ENCODE results near the gene SCGB1A1.

SCGB1A1 gene

DNA sequence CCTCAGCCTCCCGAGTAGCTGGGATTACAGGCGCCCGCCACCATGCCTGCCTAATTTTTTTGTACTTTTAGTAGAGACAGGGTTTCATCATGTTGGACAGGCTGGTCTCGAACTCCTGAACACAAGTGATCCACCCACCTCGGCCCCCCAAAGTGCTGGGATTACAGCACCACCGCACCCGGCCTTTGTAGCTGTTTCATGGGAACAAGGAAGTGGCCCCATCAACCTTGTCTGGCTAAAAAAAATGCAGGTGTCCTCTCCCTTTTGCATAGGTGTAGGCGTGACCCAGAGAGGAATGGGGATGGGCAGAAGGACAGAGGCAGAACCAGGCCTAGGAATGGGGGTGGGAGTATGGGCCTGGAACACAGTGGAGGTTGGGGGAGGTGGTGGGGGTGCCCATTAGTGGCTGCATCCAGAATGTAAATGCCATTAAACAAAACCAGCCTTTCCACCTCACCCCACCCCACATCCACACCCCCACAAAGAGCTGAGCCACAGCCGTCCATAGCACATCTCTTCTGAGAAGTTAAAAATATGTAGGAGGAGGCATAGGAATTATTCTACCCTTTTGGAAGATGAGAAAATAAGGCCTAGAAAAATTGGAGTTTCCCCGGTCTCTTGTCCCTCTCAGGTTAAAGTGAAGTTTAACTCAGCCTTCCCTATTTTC, 22.8 kb upstream of the SCGB1A1 start:
- H3K4me1 ChIP-seq (ENCODE audit: control extremely low read depth in 1 of 4, control insufficient read depth in 4 of 4, insufficient read depth in 4 of 4, low read length in 3 of 4), result peaks cover 0 to 84% (median 27%) of the 10 kb centered on the region in 4 experiments
- no peaks in the 10 kb centered on the region for H3K27me3 ChIP-seq (replicated peaks in 2 of 5; ENCODE audit: control insufficient read depth in 4 of 5, insufficient read depth in 5 of 5, low read length in 4 of 5)
- no peaks in the 10 kb centered on the region for H3K9me3 ChIP-seq (ENCODE audit: control extremely low read depth in 1 of 5, control insufficient read depth in 4 of 5, insufficient read depth in 2 of 5, low read depth in 1 of 5, low read length in 4 of 5)
- no peak overlapping the region for H3K4me3 ChIP-seq (ENCODE audit: control insufficient read depth in 1 of 7, extremely low read depth in 1 of 7, insufficient read depth in 4 of 7, low read depth in 2 of 7, low read length in 6 of 7)
- no peak for DNase-seq
- H3K27ac ChIP-seq (ENCODE audit: insufficient read depth in 1 of 2, low read depth in 1 of 2, low read length in 2 of 2, poor library complexity in 1 of 2, severe bottlenecking in 2 of 2), result peak overlapping the region in 1 of 2 experiments; percentile 54
- ChIA-PET POLR2A (interaction anchor here (0.6 to 1.4 kb wide), 3 partner anchors 45 to 332 kb away, joined by 3 to 4 read pairs (median 3); no protein-coding TSS in a partner anchor), CTCF (interaction anchor here (0.7 to 6.3 kb wide), 20 partner anchors 10 to 233 kb away, joined by 3 to 73 read pairs (median 5); partner anchors contain the start of genes SCGB1A1 and TUT1)
- no peaks in the 10 kb centered on the region for H3K36me3 ChIP-seq (ENCODE audit: control insufficient read depth in 4 of 4, insufficient read depth in 4 of 4, low read length in 3 of 4)
- WGBS (ENCODE audit: insufficient coverage), result 98% methylated on average over 8 of the region's 10 CpGs

DNA sequence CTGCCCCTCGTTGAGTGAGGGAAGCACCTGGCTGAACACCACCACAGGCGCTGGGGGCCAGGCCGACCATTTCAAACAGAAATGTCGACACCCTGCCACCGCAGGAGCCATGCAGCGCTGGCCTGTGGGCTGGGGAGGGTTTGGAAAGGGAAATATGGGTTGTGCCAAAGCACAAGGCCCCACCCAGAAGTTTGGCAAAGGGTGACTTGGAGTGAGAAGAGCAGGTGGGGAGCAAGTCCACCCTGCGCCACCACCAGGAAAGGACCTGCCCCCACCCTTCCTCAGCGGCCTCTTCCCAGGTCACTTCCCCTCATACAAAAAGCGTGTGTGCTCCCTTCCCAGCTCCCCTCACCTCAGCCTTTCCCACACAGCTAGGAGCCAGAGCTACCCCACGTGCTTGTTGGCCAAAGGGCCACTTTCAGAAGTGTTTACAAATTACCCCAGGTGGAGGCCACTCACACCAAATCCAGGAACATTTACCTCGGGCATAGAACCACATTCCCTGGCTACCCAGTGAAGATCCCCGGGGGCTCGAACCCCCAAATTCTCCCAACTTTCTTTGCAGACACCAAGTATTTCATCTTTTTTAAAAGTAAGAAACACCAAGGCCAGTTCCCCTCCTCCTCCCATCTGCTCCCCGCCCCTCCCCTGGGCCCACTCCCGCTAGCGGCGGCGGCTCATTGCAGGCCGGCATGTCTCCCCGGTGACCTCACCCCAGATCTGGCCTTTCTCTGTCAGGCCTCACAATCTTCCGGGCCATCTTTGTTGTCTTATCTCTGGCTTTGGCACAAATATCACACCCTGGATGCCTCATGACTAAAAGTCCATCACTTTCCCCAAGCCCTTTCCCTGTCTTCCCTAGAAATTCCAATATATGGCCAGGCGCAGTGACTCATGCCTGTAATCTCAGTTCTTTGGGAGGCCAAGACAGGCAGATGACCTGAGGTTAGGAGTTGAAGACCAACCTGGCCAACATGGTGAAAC, 20.5 kb upstream of the SCGB1A1 start:
- DNase-seq, result peak; percentile 52 to 93 (median 84)
- Histone ChIP-seq H3K36me3 (ENCODE audit: control insufficient read depth in 4 of 4, insufficient read depth in 4 of 4, low read length in 3 of 4) (no peaks in the 10 kb centered on the region), H3K27me3 (replicated peaks in 2 of 5; ENCODE audit: control insufficient read depth in 4 of 5, insufficient read depth in 5 of 5, low read length in 4 of 5) (no peaks in the 10 kb centered on the region), H3K27ac (ENCODE audit: insufficient read depth in 1 of 2, low read depth in 1 of 2, low read length in 2 of 2, poor library complexity in 1 of 2, severe bottlenecking in 2 of 2) (peak overlapping the region in 1 of 2 experiments; percentile 14), H3K4me1 (ENCODE audit: control extremely low read depth in 1 of 4, control insufficient read depth in 4 of 4, insufficient read depth in 4 of 4, low read length in 3 of 4) (peaks cover 0 to 82% (median 37%) of the 10 kb centered on the region in 4 experiments), H3K9me3 (ENCODE audit: control extremely low read depth in 1 of 5, control insufficient read depth in 4 of 5, insufficient read depth in 2 of 5, low read depth in 1 of 5, low read length in 4 of 5) (no peaks in the 10 kb centered on the region), H3K4me3 (ENCODE audit: control insufficient read depth in 1 of 7, extremely low read depth in 1 of 7, insufficient read depth in 4 of 7, low read depth in 2 of 7, low read length in 6 of 7) (peak overlapping the region in 2 of 7 experiments; percentile 1 to 17)
- POLR2A ChIA-PET, result interaction anchor here (0.6 kb wide), 1 partner anchor 21 kb away, joined by 3 read pairs; no protein-coding TSS in a partner anchor
- CTCF ChIA-PET, result interaction anchor here (1.0 to 2.1 kb wide), 4 partner anchors 8 to 162 kb away, joined by 4 to 7 read pairs (median 6); no protein-coding TSS in a partner anchor
- 48% methylated on average over 20 of the region's 22 CpGs for WGBS (ENCODE audit: insufficient coverage)

DNA sequence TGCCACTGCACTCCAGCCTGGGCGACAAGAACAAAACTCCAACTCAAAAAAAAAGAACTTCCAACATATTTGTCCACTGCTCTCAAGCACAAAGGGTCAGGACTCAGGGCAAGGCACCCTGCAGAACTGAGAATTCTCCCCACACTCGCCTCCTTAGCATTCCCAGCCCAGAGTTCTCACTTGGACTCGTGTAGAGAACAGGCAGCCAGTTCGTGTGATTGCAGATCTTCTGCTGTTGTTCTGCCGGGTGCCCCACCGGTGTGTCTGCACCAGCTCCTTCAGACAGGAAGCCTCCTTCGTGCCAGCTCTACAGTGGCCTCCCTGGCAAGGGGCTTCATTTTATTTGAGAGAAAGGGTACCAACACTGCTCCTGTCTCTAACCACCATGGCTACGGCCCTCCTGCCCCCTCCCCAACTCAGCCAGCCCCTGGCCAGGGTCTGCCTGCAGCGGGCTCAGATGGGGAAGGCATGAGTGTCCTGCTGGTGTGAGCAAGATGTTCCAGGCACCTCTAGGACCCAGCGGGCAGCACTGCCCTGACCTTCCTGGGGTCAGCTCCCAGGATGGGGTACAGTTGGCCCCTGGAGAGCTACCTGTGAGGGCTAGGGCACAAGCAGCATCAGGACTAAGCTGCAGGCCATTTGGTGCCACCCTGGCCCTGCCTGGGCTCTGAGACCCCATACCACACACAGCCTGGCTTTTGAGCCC, 19.5 kb upstream of the SCGB1A1 start:
- H3K36me3 ChIP-seq (ENCODE audit: control insufficient read depth in 4 of 4, insufficient read depth in 4 of 4, low read length in 3 of 4), result no peaks in the 10 kb centered on the region
- ChIA-PET CTCF (interaction anchor here (0.8 to 2.1 kb wide), 7 partner anchors 9 to 161 kb away, joined by 3 to 9 read pairs (median 5); no protein-coding TSS in a partner anchor), POLR2A (no interaction called here)
- H3K27ac ChIP-seq (ENCODE audit: insufficient read depth in 1 of 2, low read depth in 1 of 2, low read length in 2 of 2, poor library complexity in 1 of 2, severe bottlenecking in 2 of 2), result no peak overlapping the region
- H3K27me3 ChIP-seq (replicated peaks in 2 of 5; ENCODE audit: control insufficient read depth in 4 of 5, insufficient read depth in 5 of 5, low read length in 4 of 5), result no peaks in the 10 kb centered on the region
- WGBS (ENCODE audit: insufficient coverage), result 54% methylated on average over 9 of the region's 10 CpGs
- H3K9me3 ChIP-seq (ENCODE audit: control extremely low read depth in 1 of 5, control insufficient read depth in 4 of 5, insufficient read depth in 2 of 5, low read depth in 1 of 5, low read length in 4 of 5), result no peaks in the 10 kb centered on the region
- DNase-seq, result peak in 2 of 3 donors; percentile 13 to 36
- H3K4me1 ChIP-seq (ENCODE audit: control extremely low read depth in 1 of 4, control insufficient read depth in 4 of 4, insufficient read depth in 4 of 4, low read length in 3 of 4), result peaks cover 0 to 76% (median 37%) of the 10 kb centered on the region in 4 experiments
- peak overlapping the region in 1 of 7 experiments; percentile 1 for H3K4me3 ChIP-seq (ENCODE audit: control insufficient read depth in 1 of 7, extremely low read depth in 1 of 7, insufficient read depth in 4 of 7, low read depth in 2 of 7, low read length in 6 of 7)

DNA sequence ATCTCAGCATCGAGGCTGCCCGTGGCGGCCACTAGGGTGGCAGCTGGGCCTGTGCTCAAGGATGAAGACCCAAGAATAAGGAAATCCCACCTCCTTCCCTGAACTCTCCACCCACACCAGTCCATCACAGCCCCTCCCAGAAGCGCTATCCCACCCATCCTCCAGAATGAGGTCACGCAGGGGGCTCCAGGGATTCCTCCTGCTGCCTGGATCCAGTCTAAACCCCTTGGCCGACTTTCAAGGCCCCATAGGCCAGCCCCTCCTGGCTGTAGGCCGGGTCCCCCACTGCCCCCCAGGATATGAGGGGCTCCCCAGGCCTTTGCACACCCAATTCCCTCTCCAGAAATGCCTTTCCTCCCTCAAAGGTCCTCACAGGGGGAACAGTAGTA, 19.0 kb upstream of the SCGB1A1 start:
- Histone ChIP-seq H3K36me3 (ENCODE audit: control insufficient read depth in 4 of 4, insufficient read depth in 4 of 4, low read length in 3 of 4) (no peaks in the 10 kb centered on the region), H3K27me3 (replicated peaks in 2 of 5; ENCODE audit: control insufficient read depth in 4 of 5, insufficient read depth in 5 of 5, low read length in 4 of 5) (no peaks in the 10 kb centered on the region), H3K27ac (ENCODE audit: insufficient read depth in 1 of 2, low read depth in 1 of 2, low read length in 2 of 2, poor library complexity in 1 of 2, severe bottlenecking in 2 of 2) (no peak overlapping the region), H3K9me3 (ENCODE audit: control extremely low read depth in 1 of 5, control insufficient read depth in 4 of 5, insufficient read depth in 2 of 5, low read depth in 1 of 5, low read length in 4 of 5) (no peaks in the 10 kb centered on the region), H3K4me1 (ENCODE audit: control extremely low read depth in 1 of 4, control insufficient read depth in 4 of 4, insufficient read depth in 4 of 4, low read length in 3 of 4) (peaks cover 0 to 72% (median 37%) of the 10 kb centered on the region in 4 experiments), H3K4me3 (ENCODE audit: control insufficient read depth in 1 of 7, extremely low read depth in 1 of 7, insufficient read depth in 4 of 7, low read depth in 2 of 7, low read length in 6 of 7) (no peak overlapping the region)
- ChIA-PET CTCF (interaction anchor here (0.8 to 2.1 kb wide), 7 partner anchors 10 to 160 kb away, joined by 3 to 9 read pairs (median 5); no protein-coding TSS in a partner anchor), POLR2A (no interaction called here)
- WGBS (ENCODE audit: insufficient coverage), result 70% methylated on average over 5 of the region's 7 CpGs
- DNase-seq, result no peak

DNA sequence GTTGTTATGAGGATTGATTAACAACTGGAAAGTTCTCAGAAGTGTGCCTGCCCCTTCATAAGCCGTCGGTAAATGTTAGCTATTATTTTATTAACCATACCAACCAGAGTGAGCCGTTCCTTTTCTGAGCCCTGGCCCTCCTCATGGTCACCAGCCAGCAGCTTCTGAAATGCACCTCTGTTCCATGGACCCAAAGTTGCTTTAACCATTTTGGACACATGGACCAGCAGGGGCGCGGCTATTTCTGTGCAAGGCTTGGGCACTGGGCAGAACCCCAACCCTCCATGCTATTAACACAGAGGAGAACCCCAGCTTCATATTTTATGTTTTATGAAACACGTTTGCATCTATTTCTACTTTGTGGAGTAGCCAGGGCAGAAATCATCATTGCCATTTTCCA, 18.6 kb upstream of the SCGB1A1 start:
- ChIA-PET CTCF (interaction anchor here (0.6 to 2.1 kb wide), 8 partner anchors 9 to 160 kb away, joined by 3 to 9 read pairs (median 5); no protein-coding TSS in a partner anchor), POLR2A (interaction anchor here (0.6 kb wide), 1 partner anchor 22 kb away, joined by 3 read pairs; no protein-coding TSS in a partner anchor)
- DNase-seq, result no peak
- Histone ChIP-seq H3K4me3 (ENCODE audit: control insufficient read depth in 1 of 7, extremely low read depth in 1 of 7, insufficient read depth in 4 of 7, low read depth in 2 of 7, low read length in 6 of 7) (no peak overlapping the region), H3K4me1 (ENCODE audit: control extremely low read depth in 1 of 4, control insufficient read depth in 4 of 4, insufficient read depth in 4 of 4, low read length in 3 of 4) (peaks cover 0 to 68% (median 35%) of the 10 kb centered on the region in 4 experiments), H3K27ac (ENCODE audit: insufficient read depth in 1 of 2, low read depth in 1 of 2, low read length in 2 of 2, poor library complexity in 1 of 2, severe bottlenecking in 2 of 2) (no peak overlapping the region), H3K27me3 (replicated peaks in 2 of 5; ENCODE audit: control insufficient read depth in 4 of 5, insufficient read depth in 5 of 5, low read length in 4 of 5) (no peaks in the 10 kb centered on the region), H3K36me3 (ENCODE audit: control insufficient read depth in 4 of 4, insufficient read depth in 4 of 4, low read length in 3 of 4) (no peaks in the 10 kb centered on the region), H3K9me3 (ENCODE audit: control extremely low read depth in 1 of 5, control insufficient read depth in 4 of 5, insufficient read depth in 2 of 5, low read depth in 1 of 5, low read length in 4 of 5) (no peaks in the 10 kb centered on the region)
- WGBS (ENCODE audit: insufficient coverage), result 95% methylated on average over 6 of the region's 6 CpGs

DNA sequence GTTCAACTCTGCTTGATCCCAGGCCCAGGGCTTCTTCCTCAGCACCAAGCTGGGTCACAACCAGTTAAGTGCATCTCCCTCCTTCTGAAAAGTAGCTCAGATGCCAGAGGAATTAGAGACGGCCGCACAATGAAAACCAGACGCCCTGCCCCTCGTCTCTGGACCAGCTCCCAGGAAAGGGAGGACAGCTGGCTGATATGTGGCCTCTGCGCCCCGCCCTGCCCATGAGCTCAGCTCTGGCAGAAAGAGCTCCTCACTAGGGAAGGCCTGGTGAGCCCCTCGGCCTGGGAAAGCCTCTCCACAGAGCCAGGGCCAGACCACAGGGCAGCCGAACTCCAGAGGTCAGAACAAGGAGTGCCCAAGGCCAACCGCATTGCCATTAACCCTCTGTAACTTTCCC, 18.1 kb upstream of the SCGB1A1 start:
- no peak overlapping the region for H3K27ac ChIP-seq (ENCODE audit: insufficient read depth in 1 of 2, low read depth in 1 of 2, low read length in 2 of 2, poor library complexity in 1 of 2, severe bottlenecking in 2 of 2)
- no peaks in the 10 kb centered on the region for H3K36me3 ChIP-seq (ENCODE audit: control insufficient read depth in 4 of 4, insufficient read depth in 4 of 4, low read length in 3 of 4)
- H3K27me3 ChIP-seq (replicated peaks in 2 of 5; ENCODE audit: control insufficient read depth in 4 of 5, insufficient read depth in 5 of 5, low read length in 4 of 5), result no peaks in the 10 kb centered on the region
- WGBS (ENCODE audit: insufficient coverage), result 97% methylated on average over 9 of the region's 9 CpGs
- no peaks in the 10 kb centered on the region for H3K9me3 ChIP-seq (ENCODE audit: control extremely low read depth in 1 of 5, control insufficient read depth in 4 of 5, insufficient read depth in 2 of 5, low read depth in 1 of 5, low read length in 4 of 5)
- CTCF ChIA-PET, result interaction anchor here (0.6 to 2.1 kb wide), 5 partner anchors 21 to 160 kb away, joined by 3 to 9 read pairs (median 5); no protein-coding TSS in a partner anchor
- no peak for DNase-seq
- POLR2A ChIA-PET, result interaction anchor here (0.6 kb wide), 1 partner anchor 21 kb away, joined by 3 read pairs; no protein-coding TSS in a partner anchor
- H3K4me3 ChIP-seq (ENCODE audit: control insufficient read depth in 1 of 7, extremely low read depth in 1 of 7, insufficient read depth in 4 of 7, low read depth in 2 of 7, low read length in 6 of 7), result no peak overlapping the region
- peaks cover 0 to 65% (median 35%) of the 10 kb centered on the region in 4 experiments for H3K4me1 ChIP-seq (ENCODE audit: control extremely low read depth in 1 of 4, control insufficient read depth in 4 of 4, insufficient read depth in 4 of 4, low read length in 3 of 4)

Data from common myeloid progenitor, CD34-positive (primary cell).